ENCODE data around the gene LRIT2. TPM values are rescaled to one million over a fixed set of nuclear protein-coding genes. Genes with fewer than 3 reads are reported as not detected.

The LRIT2 gene
- not detected in 2 replicates for total RNA-seq

DNA sequence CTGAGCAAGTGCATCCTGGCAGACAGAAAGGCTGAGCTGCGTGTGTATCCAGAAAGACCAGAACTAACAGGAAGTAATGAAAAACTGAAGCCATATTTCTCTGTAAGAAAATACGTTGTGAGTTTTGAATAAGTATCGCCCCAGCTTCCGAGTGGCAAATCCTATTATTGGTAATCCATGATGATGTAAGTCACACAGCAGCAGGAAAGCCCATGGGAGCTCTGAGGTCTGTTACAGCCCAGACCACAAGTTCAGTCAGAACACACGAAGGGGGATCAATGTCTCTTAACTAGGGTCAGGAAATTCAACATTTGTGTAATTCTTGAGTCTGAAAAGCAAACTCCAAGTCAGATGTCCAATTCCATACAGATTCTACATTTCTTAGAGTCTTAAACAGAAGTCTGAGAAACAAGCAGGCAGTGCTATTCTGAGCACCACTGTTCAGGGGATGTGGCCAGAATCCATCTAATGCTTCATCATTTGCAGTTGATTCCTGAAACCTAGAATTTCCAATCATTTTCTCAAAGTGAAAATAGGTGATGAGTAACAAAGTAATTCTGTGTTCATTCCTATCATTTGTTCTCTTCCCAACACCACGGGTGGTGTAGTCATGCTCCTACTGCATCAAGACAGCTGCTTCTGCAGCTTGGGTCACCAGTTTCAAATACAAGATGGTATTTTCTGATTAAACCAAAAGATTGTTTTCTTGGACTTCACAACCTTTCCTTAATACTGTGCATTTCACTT is at the start of gene LRIT2:
TSS of gene LRIT2 (minus strand) at position 118 of the 747 bp plus-strand sequence. CDS start at position 94, 24 bp downstream.

DNA sequence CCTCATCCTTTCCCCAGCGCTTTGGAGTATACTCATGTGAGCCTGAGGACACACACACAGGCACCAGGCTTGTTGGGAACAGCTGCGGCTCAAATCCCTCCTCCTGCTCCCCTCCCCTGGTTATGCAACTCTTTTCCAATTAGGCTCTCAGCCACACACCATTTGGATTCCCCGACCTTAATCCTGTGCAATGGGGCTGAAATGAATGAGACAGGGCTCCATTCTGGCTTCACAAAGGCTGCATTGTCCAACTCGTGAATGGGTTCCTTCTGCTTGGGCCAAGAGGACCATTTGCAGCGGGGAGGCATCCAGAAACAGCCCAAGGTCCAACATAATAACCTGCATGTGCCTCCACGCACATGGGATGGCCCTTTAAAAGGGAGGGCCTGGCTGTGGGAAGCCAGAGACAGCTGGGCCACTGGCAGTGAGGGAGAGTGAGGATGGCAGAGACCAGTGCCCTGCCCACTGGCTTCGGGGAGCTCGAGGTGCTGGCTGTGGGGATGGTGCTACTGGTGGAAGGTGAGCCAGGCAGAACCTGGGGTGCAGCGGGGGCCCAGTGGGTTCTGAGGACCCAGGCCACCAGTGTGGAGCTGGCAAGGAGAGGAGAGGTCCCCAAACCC is 19.4 kb upstream of the LRIT2 start, which contains the start of gene RGR:
TSS of gene RGR (plus strand) at position 403 of the 620 bp plus-strand sequence. CDS start at position 441, 38 bp downstream.

GRCh38 chr10:84241185-84241790 is 15.9 kb upstream of the LRIT2 start, which contains the start of gene LRIT1:
Gene LRIT1 (minus strand): TSS chr10:84241546. CDS start chr10:84241439, 107 bp downstream.

DNA sequence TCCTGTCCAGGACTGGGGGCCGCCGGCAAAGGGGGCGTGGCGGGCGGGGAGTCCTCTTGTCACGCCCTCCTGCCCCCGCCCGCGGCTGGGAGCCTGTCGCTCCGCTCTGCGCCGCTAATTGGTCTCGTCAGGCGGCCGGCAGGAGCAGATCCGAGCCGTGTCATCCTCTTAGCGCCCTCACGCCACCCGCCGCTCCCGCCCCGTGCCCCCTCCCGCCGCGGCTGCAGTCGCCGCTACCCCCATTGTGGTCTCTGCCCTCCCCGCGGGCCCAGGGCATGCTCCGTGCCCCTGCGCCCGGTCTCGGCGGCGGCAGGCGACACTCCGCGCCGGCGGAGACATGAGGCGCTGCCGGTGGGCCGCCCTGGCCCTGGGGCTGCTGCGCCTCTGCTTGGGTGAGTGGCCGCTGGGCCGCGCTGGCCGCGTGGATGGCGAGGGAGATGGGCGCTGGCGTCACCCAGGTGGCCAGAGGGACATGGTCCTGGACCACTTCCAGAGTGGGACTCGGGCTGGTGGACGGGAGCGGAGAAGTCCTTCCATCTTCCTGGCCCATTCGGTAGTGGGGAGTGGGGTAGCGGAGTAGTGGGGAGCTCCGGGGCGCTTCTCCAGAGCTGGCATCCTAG is 30.8 kb downstream of the LRIT2 start, which contains the start of gene CDHR1:
TSS of gene CDHR1 (plus strand) at position 114 of the 620 bp plus-strand sequence. CDS start at position 338, 224 bp downstream.

GRCh38 chr10:84173501-84173929 is 51.8 kb downstream of the LRIT2 start, which contains the start of gene GPR15LG:
Gene GPR15LG (plus strand): TSS chr10:84173801. CDS start chr10:84173852, 51 bp downstream.

Other genes with a start within 250 kb of the LRIT2 start
- gene GHITM, start 86.0 kb downstream of the LRIT2 start, total RNA-seq, result 179 and 183 TPM in 2 replicates
- not detected in 2 replicates for gene GPR15LG, start 51.7 kb downstream of the LRIT2 start, total RNA-seq
- 0.05 and 0.13 TPM in 2 replicates for gene CDHR1, start 31.0 kb downstream of the LRIT2 start, total RNA-seq
- not detected in 2 replicates for gene LRIT1, start 16.0 kb upstream of the LRIT2 start, total RNA-seq
- gene RGR, start 19.5 kb upstream of the LRIT2 start, total RNA-seq, result not detected in 2 replicates
- 19.1 and 27.0 TPM in 2 replicates for gene CCSER2, start 103.0 kb upstream of the LRIT2 start, total RNA-seq

All from mammary microvascular endothelial cell (primary cell).